Left renal cortex interstitium (tissue), 4 donors: ENCODE results near the gene RNPS1. TPM values are rescaled to one million over a fixed set of nuclear protein-coding genes. Genes with fewer than 3 reads are reported as not detected.
"Not testable (repeated sequence)": the region's sequence is repeated elsewhere in the genome, so short reads cannot be mapped to it uniquely, and the experiment has no call there.

Experiments
- DNase-seq, 4 donors: peaks; one replicate each; pipeline ENCODE4 v3.0.0-alpha.2; 2013; ENCODE audit warnings: low read depth in 4 of 4, low spot score in 2 of 4, missing footprints in 1 of 4
- polyA plus RNA-seq, 4 donors: library from polyadenylated mRNA; unstranded; fragments of 120-200 nt; gene quantifications; one replicate each; pipeline ENCODE4 v1.2.1, GENCODE V29; 2013; ENCODE audit not compliant: insufficient read length in 4 of 4

RNPS1 gene
- polyA plus RNA-seq, 4 donors = 179 to 229 (median 214) TPM

GRCh38 chr16:2284001-2284770 is 16.3 kb upstream of the RNPS1 start:
- no peak for DNase-seq

DNA sequence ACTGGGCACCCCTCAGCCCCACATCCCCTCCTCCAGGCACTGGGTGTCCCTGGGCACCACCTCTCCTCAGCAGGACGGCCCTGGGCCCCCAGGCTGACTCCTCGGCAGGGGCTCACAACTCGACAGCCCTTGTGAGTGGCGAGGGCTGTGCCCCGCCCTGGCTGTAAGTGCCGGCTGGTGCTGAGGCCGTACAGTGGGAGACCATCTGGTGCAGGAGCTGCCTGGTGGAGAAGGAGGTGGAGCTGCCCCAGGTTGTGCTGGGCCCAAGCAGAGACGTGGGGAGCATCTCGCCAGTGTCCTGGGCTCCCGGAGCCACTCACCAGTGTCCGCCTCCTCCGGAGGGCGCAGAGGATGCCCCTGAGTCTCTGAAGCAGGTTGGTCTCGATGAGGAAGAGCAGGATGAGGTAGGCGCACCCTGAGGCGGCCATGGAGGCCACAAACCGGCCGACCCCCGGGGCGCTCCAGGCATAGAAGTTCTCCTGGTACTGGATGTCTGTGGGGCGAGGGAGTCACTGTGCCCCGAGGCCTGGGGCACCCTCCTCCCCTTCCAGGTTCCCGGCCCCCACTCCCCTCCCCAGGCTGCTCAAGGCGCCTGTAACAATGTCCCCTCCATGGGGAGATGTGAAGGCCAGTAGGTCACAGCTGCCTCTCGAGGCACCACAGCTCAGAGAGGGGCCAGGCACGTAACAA is 15.1 kb upstream of the RNPS1 start:
- DNase-seq = no peak

DNA sequence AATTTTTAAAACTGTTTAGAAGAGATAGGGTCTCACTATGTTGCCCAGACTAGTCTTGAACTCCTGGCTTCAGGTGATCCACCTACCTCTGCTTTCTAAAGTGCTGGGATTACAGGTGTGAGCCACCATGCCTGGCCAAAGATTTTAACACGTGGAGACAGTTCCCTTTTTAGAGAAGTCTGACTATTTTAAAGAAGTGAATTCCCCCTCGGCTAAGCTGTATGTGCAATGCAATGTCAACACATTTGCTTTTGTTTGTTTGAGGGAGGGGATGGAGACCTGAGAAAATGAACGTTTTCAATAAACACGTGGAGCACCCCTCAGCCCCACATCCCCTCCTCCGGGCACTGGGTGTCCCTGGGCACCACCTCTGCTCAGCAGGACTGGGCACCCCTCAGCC is 14.3 kb upstream of the RNPS1 start:
- DNase-seq = no peak

DNA sequence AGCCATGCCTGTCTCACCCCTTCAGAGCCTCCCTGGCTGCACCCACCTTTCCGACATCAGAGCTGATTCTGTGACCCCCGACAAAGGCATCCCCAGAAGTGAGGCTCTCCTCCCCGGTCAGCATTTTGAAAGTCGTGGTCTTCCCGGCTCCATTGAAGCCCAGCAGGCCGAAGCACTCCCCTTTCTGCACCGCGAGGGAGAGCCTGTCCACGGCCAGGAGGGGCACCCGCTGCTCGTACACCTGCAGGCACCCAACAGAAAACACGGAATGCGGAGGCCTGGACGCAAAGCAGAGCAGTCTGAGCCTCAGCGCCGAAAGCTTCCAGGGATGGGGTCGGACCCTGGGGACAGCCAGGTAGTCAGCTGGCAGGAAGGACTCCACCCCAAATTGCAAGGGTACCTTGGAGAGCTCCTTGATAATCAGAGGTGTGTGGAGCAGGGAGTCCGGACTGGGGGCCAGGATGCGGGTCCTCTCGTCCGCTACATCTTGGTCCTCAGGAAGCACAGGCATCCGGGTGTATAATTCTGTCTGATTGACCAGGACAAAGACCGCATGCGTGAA is 13.1 kb upstream of the RNPS1 start:
- no peak for DNase-seq

GRCh38 chr16:2280461-2280860 is 12.5 kb upstream of the RNPS1 start:
- DNase-seq = no peak

GRCh38 chr16:2278956-2279800 is 11.3 kb upstream of the RNPS1 start:
- DNase-seq = no peak

DNA sequence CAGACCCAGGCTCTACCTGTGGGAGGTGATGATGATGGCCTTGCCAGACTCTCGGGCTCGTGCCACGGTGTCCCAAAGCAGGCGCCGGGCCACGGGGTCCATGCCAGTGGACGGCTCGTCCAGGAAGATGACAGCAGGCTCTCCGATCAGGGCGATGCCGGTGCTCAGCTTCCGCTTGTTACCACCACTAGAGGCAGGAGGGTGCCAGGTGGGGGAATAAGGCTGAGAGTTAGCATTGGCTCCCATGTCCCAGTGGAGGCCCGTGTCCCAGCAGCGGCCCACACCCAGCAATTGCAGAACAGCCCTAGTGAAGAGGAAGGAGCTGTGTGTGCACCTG is 10.3 kb upstream of the RNPS1 start:
- no peak for DNase-seq

DNA sequence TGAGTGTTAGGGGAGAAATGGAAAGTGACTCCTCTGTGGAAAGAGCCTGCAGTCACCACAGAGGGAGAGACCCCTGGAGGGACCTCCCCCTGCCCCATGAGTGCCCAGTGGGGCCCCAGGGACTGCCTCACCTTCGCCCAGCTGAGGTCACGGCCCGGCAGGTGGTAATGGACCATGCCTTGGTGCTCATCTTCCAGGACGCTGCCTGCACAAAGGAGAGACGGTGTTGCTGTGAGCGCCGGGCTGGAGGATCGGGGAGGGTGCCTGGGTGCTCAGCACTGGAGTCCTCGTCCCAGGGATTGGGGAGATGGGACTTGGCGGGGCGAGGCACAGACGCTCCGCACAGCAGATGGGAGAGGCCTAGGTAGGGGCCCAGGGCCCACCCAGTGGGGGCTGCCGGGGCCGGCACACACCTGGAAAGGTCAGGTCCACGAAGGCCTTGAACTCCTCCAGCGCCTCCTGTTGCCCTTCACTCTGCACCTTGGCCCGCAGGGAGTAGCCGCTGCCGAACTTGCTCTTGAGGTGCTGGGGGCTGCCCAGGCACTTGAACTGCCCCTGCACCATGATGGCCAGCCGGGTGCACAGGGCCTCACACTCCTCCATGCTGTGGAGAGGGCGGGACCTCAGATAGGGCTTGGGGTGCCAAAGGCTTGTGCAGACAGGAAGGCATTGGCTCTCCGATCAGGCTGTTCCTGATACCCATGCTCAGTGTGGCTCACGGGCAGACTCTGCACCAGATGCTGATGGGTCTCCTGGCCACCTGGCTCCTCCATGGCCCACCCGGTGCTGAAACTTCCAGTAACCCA is 9.7 kb upstream of the RNPS1 start:
- no peak for DNase-seq

GRCh38 chr16:2276368-2277195 is 8.7 kb upstream of the RNPS1 start:
- no peak for DNase-seq

DNA sequence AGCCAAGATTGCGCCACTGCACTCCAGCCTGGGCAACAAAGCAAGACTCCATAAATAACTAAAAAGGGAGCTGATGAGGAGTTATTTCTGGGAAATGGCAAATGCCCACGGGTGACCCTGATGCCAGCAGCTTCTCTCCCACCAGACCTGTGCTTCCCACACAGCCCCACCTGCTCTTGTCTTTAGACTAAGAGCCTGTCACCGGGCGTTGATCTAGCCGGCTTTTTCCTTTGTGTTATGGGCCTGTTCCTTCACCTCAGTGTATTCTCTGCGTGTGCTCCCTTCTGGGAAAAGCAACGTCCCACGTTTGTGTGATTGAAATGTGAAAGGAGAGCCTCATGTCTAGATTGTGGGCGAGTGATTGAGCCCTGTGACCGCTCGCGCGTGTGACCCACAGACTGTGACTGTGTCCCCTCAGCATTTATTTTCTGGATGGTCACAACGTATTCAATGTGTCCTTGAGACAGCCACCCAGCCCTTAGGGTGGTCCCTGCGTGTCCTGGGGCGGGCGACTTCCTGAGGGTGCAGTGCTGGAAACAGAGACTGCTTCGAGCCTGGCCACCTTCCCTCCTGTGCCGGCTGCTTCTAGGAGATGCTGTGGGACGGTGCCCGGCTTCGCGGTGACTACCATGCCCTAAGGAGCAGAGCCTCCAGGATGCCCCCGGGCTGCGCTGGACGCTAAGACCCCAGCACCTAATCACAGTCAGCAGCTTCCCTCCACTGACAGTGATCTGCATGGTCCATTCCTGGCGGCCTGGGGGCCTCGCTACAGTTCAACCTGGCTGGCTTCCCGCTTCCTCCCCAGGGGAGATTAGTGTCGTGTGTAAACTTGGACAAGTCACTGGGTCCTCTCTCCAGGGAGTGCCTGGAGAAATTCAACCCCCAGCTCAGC is 7.8 kb upstream of the RNPS1 start:
- DNase-seq = no peak

- no peak for DNase-seq
These were observed 6.0 kb upstream of the RNPS1 start for GRCh38 chr16:2273931-2274330.

DNA sequence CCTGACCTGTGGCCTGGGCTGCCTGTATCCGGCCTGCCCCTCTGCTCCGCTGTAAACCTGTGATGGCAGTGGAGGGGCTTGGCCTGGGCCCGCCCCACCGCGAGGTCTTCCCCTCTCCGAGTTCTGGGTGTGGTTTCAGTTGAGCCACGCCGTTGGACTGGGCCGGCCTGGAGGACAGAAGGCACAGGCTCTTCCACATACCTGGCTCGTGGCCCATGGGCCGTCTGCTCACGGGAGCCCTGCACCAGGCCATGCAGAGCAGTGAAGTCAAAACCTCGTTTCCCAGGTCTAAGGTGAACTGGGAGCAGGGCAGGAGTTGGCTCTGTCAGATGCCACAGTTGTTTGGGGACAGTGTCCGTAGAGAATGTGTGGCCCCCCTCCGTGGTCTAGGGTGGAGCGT is 5.6 kb upstream of the RNPS1 start:
- no peak for DNase-seq

DNA sequence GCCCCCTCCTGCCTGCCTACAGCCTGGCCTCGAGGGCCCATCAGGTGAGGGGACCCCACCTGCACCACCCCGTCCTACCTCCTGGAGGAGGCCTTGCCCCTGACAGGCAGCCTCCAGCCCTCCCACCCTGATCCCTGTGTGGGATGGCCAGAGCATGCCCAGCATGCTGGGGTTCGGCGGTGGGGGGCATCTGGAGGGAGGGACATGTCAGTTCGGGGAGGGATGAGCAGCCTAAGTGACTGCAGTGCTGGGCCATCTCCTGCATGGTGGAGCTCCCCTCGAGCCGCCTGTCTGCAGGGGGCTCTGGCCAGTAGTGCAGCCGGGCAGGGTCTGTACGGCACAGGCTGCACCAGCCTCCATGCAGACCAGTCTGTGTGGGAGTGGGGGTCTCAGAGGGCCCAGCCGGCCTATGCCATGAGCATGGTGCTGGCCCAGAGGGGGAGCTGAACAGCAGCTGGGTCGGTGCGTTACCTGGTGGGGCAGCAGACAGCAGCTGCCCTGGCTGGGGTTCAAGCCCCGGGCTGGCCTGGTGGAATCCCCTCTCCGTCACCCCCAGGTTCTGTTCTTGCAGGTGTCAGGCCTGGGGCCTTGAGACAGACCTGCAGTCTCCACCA is 4.0 kb upstream of the RNPS1 start:
- DNase-seq = no peak

GRCh38 chr16:2270588-2271470 is 2.9 kb upstream of the RNPS1 start:
- DNase-seq = no peak

DNA sequence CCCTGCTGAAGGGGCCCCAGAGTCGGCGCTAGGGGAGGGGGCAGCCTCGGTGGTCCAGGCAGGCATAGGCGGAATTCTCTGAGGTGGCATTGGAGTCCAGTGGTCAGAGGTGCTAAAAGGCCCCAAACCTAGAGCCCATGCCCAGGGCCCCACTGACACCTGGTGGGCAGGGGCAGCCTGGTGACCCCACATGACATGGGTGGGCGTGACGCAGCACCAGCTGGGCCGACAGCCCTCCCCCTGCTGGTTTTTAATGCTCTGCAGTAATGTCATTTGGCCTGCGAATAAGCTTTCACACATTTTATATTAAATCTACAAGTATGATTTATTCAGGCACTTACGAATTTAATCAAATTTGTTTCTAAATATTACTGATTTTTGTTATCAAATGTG is 2.1 kb upstream of the RNPS1 start:
- DNase-seq = no peak

GRCh38 chr16:2267505-2267912 is 417 bp downstream of the RNPS1 start:
- DNase-seq = not testable (repeated sequence)

- not testable (repeated sequence) for DNase-seq
These were observed 1.0 kb downstream of the RNPS1 start for GRCh38 chr16:2266887-2267286.
